Measurements from ENCODE around the gene OR1S1.
A peak's percentile ranks its signal among the peaks of the same experiment; 100 is the strongest.
"Not testable (repeated sequence)": the region's sequence is repeated elsewhere in the genome, so short reads cannot be mapped to it uniquely, and the experiment has no call there.

The OR1S1 gene
- 0 reads per million in 2 donors for total RNA-seq

DNA sequence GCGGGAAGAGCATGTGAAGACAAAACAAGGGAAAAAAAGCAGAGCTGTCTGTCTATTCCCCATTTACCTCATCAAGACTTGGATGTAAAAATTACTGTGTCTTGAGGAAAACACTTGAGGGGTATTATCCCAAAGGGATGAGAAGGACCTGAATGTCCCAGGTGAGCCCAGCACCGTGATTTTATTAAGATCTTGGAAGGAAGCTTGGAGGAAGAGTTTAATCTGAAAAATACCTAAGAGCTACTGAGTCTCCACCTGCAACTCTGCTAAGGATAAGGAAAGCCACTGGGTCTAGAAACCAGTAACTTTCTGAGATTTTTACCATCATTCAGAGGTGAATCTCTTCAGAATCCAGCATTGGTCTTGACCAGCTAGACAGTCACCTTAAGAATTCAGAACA, at the start of gene OR1S1:
TSS of gene OR1S1 (plus strand) at position 301 of the 400 bp plus-strand sequence.
- DNase-seq = not testable (repeated sequence)

DNA sequence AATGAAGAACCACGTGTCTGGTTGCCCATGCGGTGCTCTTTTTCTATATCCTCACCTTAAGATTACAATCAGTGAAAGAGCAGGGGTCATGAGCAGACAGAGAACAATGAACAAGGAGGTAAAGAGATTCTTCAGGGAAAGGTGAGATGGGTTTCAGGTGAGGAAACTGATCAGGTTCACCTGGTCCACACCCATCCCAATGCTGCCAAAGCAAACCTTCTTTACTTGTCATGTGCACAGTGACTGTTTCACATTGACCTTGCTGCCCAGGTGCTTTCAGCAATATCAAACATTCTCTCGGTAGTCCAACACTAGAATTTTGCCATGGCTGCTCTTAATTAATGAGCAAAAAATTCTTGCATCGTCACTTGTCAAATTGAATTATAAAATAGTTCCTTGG, 48.1 kb upstream of the OR1S1 start:
- no peak for DNase-seq

DNA sequence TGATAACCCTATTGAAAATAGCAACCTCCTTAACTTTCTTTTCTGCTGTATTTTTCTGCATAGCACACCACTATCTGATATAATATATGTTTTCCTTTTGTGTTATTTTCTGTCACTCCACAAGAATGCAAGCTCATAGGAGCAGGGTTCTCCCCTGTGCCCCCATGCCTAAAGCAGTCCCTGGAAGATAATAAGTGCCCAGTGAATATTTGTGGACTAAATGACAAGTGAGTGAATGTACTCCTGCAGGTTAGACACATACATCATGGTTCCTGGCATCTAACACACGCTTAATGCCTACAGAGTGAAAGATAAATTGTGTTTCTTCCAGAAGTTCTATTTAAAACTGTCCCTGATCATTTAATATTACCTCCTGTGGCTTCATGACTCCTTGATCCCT, 47.5 kb upstream of the OR1S1 start:
- DNase-seq = no peak

DNA sequence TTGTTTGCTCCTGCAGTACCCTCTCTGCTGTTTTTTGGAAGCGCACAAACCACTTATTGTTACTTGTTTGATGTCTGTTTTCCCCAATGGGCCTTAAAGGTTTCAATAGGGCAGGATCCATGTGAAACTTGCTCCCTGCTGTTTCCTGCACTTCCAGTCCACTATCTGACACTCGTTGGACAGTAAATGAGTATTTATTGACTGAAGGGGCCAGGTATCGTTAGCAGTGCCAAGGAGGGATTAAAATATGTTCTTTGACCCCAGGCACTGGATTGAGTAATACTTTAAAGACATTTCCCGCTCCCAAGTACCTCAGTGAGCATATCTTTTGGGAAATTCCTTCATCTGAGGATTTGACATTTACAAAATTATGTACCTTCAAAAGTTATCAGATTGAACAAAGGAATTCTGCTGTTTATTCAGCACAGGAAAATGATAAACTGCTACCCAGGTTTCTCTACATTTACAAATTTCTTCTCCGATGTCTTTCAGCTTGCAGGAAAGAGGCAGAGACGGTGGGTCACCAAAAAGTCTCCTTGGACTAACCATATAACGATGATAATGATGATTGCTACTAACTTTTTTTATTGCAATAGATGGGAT, 46.9 kb upstream of the OR1S1 start:
- no peak for DNase-seq

GRCh38 chr11:58177409-58178054, 35.0 kb upstream of the OR1S1 start:
- no peak for DNase-seq

GRCh38 chr11:58178444-58178843, 34.1 kb upstream of the OR1S1 start:
- no peak for DNase-seq

DNA sequence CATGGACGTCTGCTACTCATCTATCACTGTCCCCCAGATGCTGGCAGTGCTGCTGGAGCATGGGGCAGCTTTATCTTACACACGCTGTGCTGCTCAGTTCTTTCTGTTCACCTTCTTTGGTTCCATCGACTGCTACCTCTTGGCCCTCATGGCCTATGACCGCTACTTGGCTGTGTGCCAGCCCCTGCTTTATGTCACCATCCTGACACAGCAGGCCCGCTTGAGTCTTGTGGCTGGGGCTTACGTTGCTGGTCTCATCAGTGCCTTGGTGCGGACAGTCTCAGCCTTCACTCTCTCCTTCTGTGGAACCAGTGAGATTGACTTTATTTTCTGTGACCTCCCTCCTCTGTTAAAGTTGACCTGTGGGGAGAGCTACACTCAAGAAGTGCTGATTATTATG, 32.9 kb upstream of the OR1S1 start:
- DNase-seq = no peak

- DNase-seq = no peak
These were observed 25.6 kb upstream of the OR1S1 start for GRCh38 chr11:58186938-58187337.

DNA sequence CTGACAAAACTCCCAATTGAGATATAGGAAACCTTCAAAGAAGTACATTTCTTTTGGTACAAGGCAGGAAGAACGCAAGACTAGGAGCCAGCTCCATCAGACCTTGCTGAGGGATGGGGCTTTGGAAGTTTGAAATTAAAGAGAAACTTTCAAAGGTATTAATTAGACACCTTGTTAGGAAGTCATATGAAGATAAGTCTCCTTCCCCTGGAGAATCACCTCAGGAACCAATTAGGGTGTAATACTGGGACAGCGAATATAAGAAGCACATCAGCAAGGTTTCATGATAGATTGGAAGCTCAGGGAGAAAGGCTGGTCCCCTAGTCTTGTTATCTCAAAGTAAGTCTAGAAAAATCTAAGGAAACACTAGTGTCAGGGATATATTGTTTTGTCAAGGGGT, 23.8 kb upstream of the OR1S1 start, which contains the start of gene OR9Q2:
TSS of gene OR9Q2 (plus strand) at position 301 of the 400 bp plus-strand sequence. CDS start 1,421 bp downstream, outside the sequence.
- no peak for DNase-seq

DNA sequence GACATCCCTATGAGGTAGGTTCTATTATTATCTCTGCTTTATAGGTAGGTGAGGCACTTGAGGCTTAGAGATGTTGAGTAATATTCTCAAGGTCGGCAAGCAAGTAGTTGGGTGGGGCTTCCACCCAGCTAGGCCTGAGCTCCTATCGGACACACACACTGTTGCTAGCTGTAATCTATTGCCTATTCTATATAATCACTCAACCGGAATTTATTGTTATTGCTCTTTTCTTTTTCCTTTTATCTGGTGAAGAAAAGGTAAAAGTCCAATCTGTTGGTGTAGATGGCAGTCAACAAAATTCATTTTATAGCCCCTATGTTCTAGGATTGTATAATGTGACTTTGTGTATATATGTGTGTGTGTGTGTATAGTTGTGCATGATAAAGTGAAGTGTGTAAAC, 20.3 kb upstream of the OR1S1 start:
- DNase-seq = no peak

DNA sequence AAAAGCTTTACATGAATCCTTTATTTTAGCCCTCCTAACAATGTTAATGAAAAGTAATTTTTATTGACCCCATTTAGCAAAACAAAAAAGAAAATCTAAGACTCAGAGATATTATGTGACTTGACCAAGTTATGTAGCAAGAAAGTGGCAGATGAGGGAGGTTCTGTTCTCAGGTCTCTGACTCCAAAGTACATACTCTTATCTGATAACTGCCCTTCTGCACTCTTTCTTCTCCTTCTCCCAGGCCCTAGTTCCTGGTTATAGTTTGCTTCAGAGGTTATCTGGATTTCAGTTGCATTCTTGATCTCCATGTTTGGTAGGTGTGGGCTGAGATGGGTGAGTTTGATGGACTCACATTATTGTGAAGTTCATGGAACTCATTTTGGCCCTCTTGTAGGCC, 19.1 kb upstream of the OR1S1 start:
- DNase-seq = no peak

DNA sequence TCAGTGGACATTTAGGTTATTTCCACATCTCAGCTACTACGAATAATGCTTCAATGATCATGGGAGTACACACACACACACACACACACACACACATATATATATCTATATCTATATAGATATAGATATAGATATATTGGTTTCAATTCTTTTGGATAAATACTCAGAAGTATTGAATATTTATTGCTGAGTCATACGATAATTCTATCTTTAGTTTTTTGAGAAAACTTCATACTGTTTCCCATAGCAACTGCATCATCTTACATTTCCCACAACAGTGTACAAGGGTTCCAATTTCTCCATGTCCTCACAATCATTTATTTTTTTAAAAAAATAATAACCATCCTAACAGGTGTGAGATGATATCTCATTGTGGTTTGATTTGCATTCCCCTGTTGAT, 16.6 kb upstream of the OR1S1 start:
- no peak for DNase-seq

- DNase-seq = no peak
These were observed 13.2 kb upstream of the OR1S1 start for GRCh38 chr11:58199271-58199670.

- DNase-seq = no peak
These were observed 8.5 kb upstream of the OR1S1 start, which contains the start of gene OR1S2 for GRCh38 chr11:58204042-58204441. Gene OR1S2, minus strand, starts transcription at chr11:58204142. Its CDS starts 0 bp downstream, at chr11:58204142.

GRCh38 chr11:58216476-58216875, 4.0 kb downstream of the OR1S1 start:
- DNase-seq = no peak

DNA sequence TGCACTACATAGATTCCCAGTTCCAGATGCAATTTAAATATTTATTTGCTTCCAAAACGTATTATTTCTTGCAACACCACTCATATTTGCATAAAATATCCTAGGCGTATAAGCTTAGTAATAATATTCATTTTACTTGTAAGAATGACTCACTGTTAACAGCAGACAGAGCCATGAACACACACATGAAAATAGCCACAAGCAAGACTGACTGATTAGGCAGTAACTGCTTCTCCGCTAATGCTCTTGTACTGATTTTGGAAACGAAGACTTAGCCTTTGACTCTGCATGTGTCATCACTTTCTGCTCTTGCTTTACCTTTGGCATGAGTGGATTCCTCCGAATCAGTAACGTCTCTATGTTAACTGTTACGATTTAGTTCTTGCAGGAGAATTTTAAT, 10.2 kb downstream of the OR1S1 start:
- DNase-seq = peak in 1 of 5 experiments; percentile 10

DNA sequence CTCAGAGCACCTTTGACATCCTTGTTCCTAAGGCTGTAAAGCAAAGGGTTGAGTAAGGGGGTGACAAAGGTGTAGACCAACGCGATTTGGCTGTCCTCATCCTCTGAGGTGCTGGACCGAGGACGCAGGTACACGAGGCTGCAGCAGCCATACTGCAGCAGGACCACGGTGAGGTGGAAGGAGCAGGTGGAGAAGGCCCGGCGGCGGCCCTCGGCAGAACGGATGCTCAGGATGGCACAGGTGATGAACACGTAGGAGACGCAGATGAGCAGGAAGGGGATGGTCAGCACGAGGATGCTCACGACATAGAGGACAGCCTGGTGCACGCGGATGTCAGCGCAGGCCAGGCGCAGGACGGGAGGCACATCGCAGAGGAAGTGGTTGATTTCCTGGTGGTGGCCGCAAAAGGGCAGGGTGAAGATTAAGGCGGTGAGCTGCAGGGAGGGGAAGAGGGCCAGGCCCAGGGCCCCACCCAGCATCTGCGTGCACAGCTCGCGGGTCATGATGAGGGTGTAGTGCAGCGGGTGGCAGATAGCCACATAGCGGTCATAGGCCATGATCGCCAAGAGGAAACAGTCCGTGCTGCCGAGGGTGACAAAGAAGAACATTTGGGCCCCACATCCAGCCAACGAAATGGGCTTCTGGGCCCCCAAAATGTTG, 15.6 kb downstream of the OR1S1 start:
- DNase-seq = no peak

GRCh38 chr11:58243954-58244353, 31.4 kb downstream of the OR1S1 start:
- DNase-seq = no peak

DNA sequence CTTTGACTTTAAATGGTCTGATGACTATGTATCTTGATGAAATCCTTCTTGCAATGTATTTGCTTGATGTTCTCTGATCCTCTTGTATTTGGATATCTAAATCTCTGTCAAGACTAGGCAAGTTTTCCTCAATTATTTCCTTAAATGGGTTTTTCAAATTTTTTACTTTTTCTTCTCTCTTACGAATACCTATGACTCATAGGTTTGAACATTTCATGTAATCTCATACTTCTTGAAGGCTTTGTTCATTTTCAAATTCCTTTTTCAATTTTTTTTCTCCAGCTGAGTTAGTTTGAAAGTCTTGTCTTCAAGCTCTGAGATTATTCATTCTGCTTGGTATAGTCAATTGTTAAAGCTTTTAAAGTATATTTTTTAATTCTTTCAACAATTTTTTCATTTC, 42.4 kb downstream of the OR1S1 start:
- no peak for DNase-seq

GRCh38 chr11:58259983-58260382, 47.5 kb downstream of the OR1S1 start:
- no peak for DNase-seq
